Parathyroid adenoma (tissue), 2 donors: ENCODE results near the gene ZNF346.

Experiments
- H2AFZ ChIP-seq: fragments of 300-600 bp; sonication (generic); one replicate; pipeline ENCODE4 v1.7.0; 2017; ENCODE audit warnings: antibody characterized with exemption, mild to moderate bottlenecking
- H3K27ac ChIP-seq: fragments of 300-600 bp; sonication (generic); one replicate; pipeline ENCODE4 v1.7.0; 2017
- H3K27me3 ChIP-seq: fragments of 300-600 bp; sonication (generic); one replicate; pipeline ENCODE4 v1.7.0; 2017; ENCODE audit warnings: low read length; ENCODE audit not compliant: control insufficient read depth, insufficient read depth
- H3K36me3 ChIP-seq: fragments of 300-600 bp; sonication (generic); one replicate; pipeline ENCODE4 v1.7.0; 2017; ENCODE audit warnings: low read length; ENCODE audit not compliant: control insufficient read depth, insufficient read depth
- H3K4me1 ChIP-seq: fragments of 300-600 bp; sonication (generic); one replicate; pipeline ENCODE4 v1.7.0; 2017; ENCODE audit warnings: control low read depth
- H3K4me2 ChIP-seq: fragments of 300-600 bp; sonication (generic); one replicate; pipeline ENCODE4 v1.7.0; 2017; ENCODE audit warnings: low read length
- H3K4me3 ChIP-seq: fragments of 300-600 bp; sonication (generic); one replicate; pipeline ENCODE4 v1.7.0; 2017; ENCODE audit warnings: low read depth, low read length
- H3K79me2 ChIP-seq: fragments of 300-600 bp; sonication (generic); one replicate; pipeline ENCODE4 v1.7.0; 2017; ENCODE audit warnings: control low read depth
- H3K9ac ChIP-seq: fragments of 300-600 bp; sonication (generic); one replicate; pipeline ENCODE4 v1.7.0; 2017; ENCODE audit warnings: mild to moderate bottlenecking
- H3K9me3 ChIP-seq: fragments of 300-600 bp; sonication (generic); one replicate; pipeline ENCODE4 v1.7.0; 2017; ENCODE audit warnings: low read length; ENCODE audit not compliant: control insufficient read depth
- CTCF ChIP-seq: fragments of 300-600 bp; sonication (generic); IDR thresholded peaks from one replicate; pipeline ENCODE4 v1.7.0; 2017; ENCODE audit warnings: antibody characterized with exemption, mild to moderate bottlenecking
- donor health status: primary hyperparathyroidism.

ZNF346 gene

DNA sequence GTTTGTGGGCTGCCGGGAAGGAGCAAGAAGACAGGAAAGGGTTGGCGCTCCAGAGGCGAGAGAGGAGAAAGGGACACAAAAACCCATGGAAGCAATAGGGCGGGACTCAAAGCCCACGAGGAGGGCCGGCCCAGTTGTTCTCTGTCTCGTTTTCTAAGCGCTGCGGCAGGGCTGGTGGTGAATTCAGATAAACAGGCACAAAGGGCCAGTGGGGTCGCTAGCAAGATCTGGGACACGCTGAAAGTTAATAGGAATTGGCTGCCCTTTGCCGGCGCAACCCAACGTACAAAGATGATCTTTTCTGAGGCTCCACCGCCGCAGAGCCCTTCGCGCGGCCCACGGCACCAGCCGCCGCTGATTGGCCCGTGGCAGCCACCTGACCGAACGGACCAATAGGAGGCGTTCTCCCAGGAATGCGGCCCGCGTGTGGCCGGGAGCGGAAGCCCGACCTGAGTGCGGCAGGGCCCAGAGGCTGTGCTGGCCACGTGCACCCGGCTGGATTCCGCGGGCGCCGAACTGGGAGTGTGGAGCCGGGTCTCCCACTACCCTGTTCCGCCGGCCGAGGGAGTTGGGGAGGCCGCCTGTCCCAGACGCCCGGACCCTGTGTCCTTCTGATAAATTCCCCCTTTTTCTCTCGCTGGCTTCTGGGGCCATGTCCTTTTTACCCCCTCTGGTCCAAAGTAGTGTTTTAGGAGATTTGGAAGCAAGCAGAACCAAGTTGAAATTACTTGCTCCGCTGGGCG lies 94.3 kb downstream of the ZNF346 start:
- Histone ChIP-seq H3K36me3 (no peaks in the 10 kb centered on the region), H3K27me3 (no peaks in the 10 kb centered on the region), H3K4me1 (peaks cover 6% of the 10 kb centered on the region), H3K9ac (no peak overlapping the region), H2AFZ (peak overlapping the region; percentile 91), H3K4me3 (no peak overlapping the region), H3K27ac (peak overlapping the region; percentile 22), H3K9me3 (no peaks in the 10 kb centered on the region), H3K4me2 (peak overlapping the region; percentile 50), H3K79me2 (peaks cover 4% of the 10 kb centered on the region)
- no peak for TF ChIP-seq CTCF

DNA sequence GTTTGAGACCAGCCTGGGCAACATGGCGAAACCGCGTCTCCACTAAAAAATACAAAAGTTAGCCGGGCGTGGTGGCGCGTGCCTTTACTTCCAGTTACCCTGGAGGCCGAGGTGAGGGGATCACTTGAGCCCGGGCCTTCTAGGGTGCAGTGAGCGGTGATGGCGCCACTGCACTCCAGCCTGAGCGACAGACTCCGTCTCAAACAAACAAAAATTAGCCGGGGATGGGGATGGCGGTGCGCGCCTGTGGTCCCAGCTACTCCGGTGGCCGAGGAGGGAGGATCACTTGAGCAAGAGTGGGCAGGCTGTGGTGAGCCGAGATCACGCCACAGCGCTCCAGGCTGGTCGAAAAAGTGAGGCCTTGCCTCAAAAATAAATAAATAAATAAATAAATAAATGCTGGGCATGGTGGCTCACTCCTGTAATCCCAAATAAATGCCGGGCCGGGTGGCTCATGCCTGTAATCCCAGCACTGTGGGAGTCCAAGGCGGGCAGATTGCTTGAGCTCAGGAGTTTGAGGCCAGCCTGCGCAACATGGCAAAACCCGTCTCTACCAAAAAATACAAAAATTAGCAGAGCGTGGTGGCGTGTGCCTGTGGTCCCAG lies 95.0 kb downstream of the ZNF346 start:
- Histone ChIP-seq H3K27me3 (no peaks in the 10 kb centered on the region), H3K36me3 (no peaks in the 10 kb centered on the region), H3K4me1 (peaks cover 6% of the 10 kb centered on the region), H3K9me3 (no peaks in the 10 kb centered on the region), H3K4me2 (no peak overlapping the region), H2AFZ (peak overlapping the region; percentile 91), H3K79me2 (no peaks in the 10 kb centered on the region), H3K27ac (no peak overlapping the region), H3K4me3 (no peak overlapping the region), H3K9ac (no peak overlapping the region)
- TF ChIP-seq CTCF, result no peak

DNA sequence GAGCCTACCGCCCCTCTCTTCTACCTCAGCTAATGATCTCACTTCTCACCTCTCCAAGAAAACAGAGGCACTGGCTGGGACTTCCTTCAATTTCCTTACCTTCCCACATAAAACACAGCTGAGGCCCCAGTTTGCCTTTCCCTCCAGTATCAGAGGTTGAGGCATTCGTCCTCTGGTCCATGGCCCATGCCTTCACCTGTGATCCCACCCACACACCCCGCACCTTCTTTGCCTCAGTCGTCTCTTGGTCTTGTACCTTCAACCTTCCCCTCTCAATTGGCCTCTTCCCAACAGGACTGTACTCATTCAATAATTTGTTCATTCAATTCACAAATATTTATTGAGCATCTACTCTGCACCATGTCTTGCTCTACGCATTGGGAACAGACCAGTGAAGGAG lies 100.1 kb downstream of the ZNF346 start:
- no peak overlapping the region for H3K9ac ChIP-seq
- H3K4me3 ChIP-seq, result no peak overlapping the region
- no peaks in the 10 kb centered on the region for H3K79me2 ChIP-seq
- H2AFZ ChIP-seq, result no peak overlapping the region
- no peak overlapping the region for H3K27ac ChIP-seq
- no peaks in the 10 kb centered on the region for H3K9me3 ChIP-seq
- H3K4me1 ChIP-seq, result no peaks in the 10 kb centered on the region
- no peak for TF ChIP-seq CTCF
- no peaks in the 10 kb centered on the region for H3K27me3 ChIP-seq
- no peak overlapping the region for H3K4me2 ChIP-seq
- no peaks in the 10 kb centered on the region for H3K36me3 ChIP-seq

- H2AFZ ChIP-seq, result no peak overlapping the region
- no peak overlapping the region for H3K27ac ChIP-seq
- no peak overlapping the region for H3K9ac ChIP-seq
- H3K36me3 ChIP-seq, result no peaks in the 10 kb centered on the region
- H3K4me2 ChIP-seq, result no peak overlapping the region
- no peaks in the 10 kb centered on the region for H3K9me3 ChIP-seq
- no peaks in the 10 kb centered on the region for H3K4me1 ChIP-seq
- TF ChIP-seq CTCF, result no peak
- H3K27me3 ChIP-seq, result no peaks in the 10 kb centered on the region
- H3K4me3 ChIP-seq, result no peak overlapping the region
- H3K79me2 ChIP-seq, result no peaks in the 10 kb centered on the region
These were observed 101.4 kb downstream of the ZNF346 start for GRCh38 chr5:177123789-177124485.
